Neural progenitor cell (in vitro differentiated cells): Measurements from ENCODE around the gene RBMS1. TPM values are rescaled to one million over a fixed set of nuclear protein-coding genes. Genes with fewer than 3 reads are reported as not detected.

Source experiments
- DNase-seq: peaks from one replicate; pipeline ENCODE4 v3.0.0-alpha.2; 2016; ENCODE audit warnings: low spot score
- H2AFZ ChIP-seq: fragments of 200-600 bp; sonication (generic); replicated peaks from 2 replicates; pipeline ENCODE4 v1.6.1; 2016; ENCODE audit warnings: antibody characterized with exemption
- H3F3A ChIP-seq: fragments of 200-600 bp; sonication (generic); 2 replicates; pipeline ENCODE4 v1.6.1; 2016; ENCODE audit warnings: antibody characterized with exemption, low read depth
- H3K27ac ChIP-seq: fragments of 200-600 bp; sonication (generic); 2 replicates; pipeline ENCODE4 v1.5.1; 2016; ENCODE audit warnings: mild to moderate bottlenecking
- H3K27me3 ChIP-seq: fragments of 200-600 bp; sonication (generic); 2 replicates; pipeline ENCODE4 v1.6.1; 2016; ENCODE audit warnings: mild to moderate bottlenecking, moderate library complexity
- H3K36me3 ChIP-seq: fragments of 200-600 bp; sonication (generic); 2 replicates; pipeline ENCODE4 v1.5.1; 2016
- H3K4me1 ChIP-seq: fragments of 200-600 bp; sonication (generic); 2 replicates; pipeline ENCODE4 v1.6.1; 2016; ENCODE audit warnings: mixed run types
- H3K4me2 ChIP-seq: fragments of 200-600 bp; sonication (generic); 2 replicates; pipeline ENCODE4 v1.6.1; 2016
- H3K4me3 ChIP-seq: fragments of 200-600 bp; sonication (generic); 2 replicates; pipeline ENCODE4 v1.5.1; 2016
- H3K79me2 ChIP-seq: fragments of 200-600 bp; sonication (generic); 2 replicates; pipeline ENCODE4 v1.6.1; 2016; ENCODE audit warnings: low read depth
- H3K9ac ChIP-seq: fragments of 200-600 bp; sonication (generic); 2 replicates; pipeline ENCODE4 v1.6.1; 2016
- H3K9me3 ChIP-seq: fragments of 200-600 bp; sonication (generic); 2 replicates; pipeline ENCODE4 v1.5.1; 2016; ENCODE audit warnings: low read depth
- H4K20me1 ChIP-seq: fragments of 200-600 bp; sonication (generic); 2 replicates; pipeline ENCODE4 v1.6.1; 2016; ENCODE audit warnings: low read depth
- H3K27ac Mint-ChIP-seq: 3 replicates; pipeline ENCODE4 v1.8.0; 2021; ENCODE audit warnings: mixed read lengths
- H3K27me3 Mint-ChIP-seq: 2 replicates; pipeline ENCODE4 v1.8.0; 2022; ENCODE audit warnings: low read depth, mild to moderate bottlenecking, inconsistent platforms, moderate library complexity, mixed read lengths; ENCODE audit not compliant: insufficient read depth
- H3K36me3 Mint-ChIP-seq: 3 replicates; pipeline ENCODE4 v1.8.0; 2021; ENCODE audit warnings: mixed read lengths
- H3K4me1 Mint-ChIP-seq: 3 replicates; pipeline ENCODE4 v1.8.0; 2021; ENCODE audit warnings: mixed read lengths
- H3K4me3 Mint-ChIP-seq: 3 replicates; pipeline ENCODE4 v1.8.0; 2021; ENCODE audit warnings: mild to moderate bottlenecking, moderate library complexity, mixed read lengths
- H3K9me3 Mint-ChIP-seq: 3 replicates; pipeline ENCODE4 v1.8.0; 2020; ENCODE audit warnings: mixed read lengths
- EZH2 ChIP-seq: fragments of 200-600 bp; sonication (generic); IDR thresholded peaks from 2 replicates; pipeline ENCODE4 v1.6.1; 2017; ENCODE audit warnings: antibody characterized with exemption, mild to moderate bottlenecking, moderate library complexity
- EZH2phosphoT487 ChIP-seq: fragments of 200-600 bp; sonication (generic); IDR thresholded peaks from 2 replicates; pipeline ENCODE4 v1.6.1; 2017; ENCODE audit warnings: antibody characterized with exemption
- total RNA-seq: library from RNA; depleted of rRNA; stranded (reverse); fragments of >200 nt; gene quantifications from 2 replicates; pipeline ENCODE4 v1.2.3, GENCODE V29; 2015; ENCODE audit warnings: low replicate concordance
- TF ChIP-seq, protein P1 (sequence below): fragments of 200-600 bp; sonication (generic); IDR thresholded peaks from 2 replicates; pipeline ENCODE4 v1.5.1; 2017; ENCODE audit warnings: antibody characterized with exemption, mild to moderate bottlenecking

RBMS1 gene
- total RNA-seq, 1 donor from 2014 or later: 101 TPM

- H3K36me3 Mint-ChIP-seq: peaks cover 38% of the 10 kb centered on the region
- Histone ChIP-seq H3K27ac (no peak overlapping the region), H3K36me3 (no peaks in the 10 kb centered on the region), H2AFZ (no peak overlapping the region), H3K9me3 (no peaks in the 10 kb centered on the region), H3K79me2 (no peaks in the 10 kb centered on the region), H3K27me3 (no peaks in the 10 kb centered on the region), H3F3A (no peaks in the 10 kb centered on the region), H4K20me1 (no peaks in the 10 kb centered on the region), H3K4me2 (no peak overlapping the region), H3K9ac (no peak overlapping the region), H3K4me1 (no peaks in the 10 kb centered on the region), H3K4me3 (no peak overlapping the region)
- no peak for TF ChIP-seq EZH2
- TF ChIP-seq, protein P1, sequence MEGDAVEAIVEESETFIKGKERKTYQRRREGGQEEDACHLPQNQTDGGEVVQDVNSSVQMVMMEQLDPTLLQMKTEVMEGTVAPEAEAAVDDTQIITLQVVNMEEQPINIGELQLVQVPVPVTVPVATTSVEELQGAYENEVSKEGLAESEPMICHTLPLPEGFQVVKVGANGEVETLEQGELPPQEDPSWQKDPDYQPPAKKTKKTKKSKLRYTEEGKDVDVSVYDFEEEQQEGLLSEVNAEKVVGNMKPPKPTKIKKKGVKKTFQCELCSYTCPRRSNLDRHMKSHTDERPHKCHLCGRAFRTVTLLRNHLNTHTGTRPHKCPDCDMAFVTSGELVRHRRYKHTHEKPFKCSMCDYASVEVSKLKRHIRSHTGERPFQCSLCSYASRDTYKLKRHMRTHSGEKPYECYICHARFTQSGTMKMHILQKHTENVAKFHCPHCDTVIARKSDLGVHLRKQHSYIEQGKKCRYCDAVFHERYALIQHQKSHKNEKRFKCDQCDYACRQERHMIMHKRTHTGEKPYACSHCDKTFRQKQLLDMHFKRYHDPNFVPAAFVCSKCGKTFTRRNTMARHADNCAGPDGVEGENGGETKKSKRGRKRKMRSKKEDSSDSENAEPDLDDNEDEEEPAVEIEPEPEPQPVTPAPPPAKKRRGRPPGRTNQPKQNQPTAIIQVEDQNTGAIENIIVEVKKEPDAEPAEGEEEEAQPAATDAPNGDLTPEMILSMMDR: no peak
- TF ChIP-seq EZH2phosphoT487: no peak
- no peaks in the 10 kb centered on the region for H3K27me3 Mint-ChIP-seq
- H3K27ac Mint-ChIP-seq: no peak overlapping the region
- H3K9me3 Mint-ChIP-seq: no peaks in the 10 kb centered on the region
- no peak overlapping the region for H3K4me3 Mint-ChIP-seq
- DNase-seq: no peak
- peaks cover 3% of the 10 kb centered on the region for H3K4me1 Mint-ChIP-seq
Observed at GRCh38 chr2:160301420-160301819, 192.2 kb downstream of the RBMS1 start.

GRCh38 chr2:160300203-160300602 lies 193.4 kb downstream of the RBMS1 start:
- Histone ChIP-seq H3K4me1 (no peaks in the 10 kb centered on the region), H3K4me3 (no peak overlapping the region), H3K4me2 (no peak overlapping the region), H3K27me3 (no peaks in the 10 kb centered on the region), H3K79me2 (no peaks in the 10 kb centered on the region), H3K9ac (no peak overlapping the region), H4K20me1 (no peaks in the 10 kb centered on the region), H3F3A (no peaks in the 10 kb centered on the region), H3K27ac (no peak overlapping the region), H2AFZ (no peak overlapping the region), H3K36me3 (no peaks in the 10 kb centered on the region), H3K9me3 (no peaks in the 10 kb centered on the region)
- H3K27me3 Mint-ChIP-seq: no peaks in the 10 kb centered on the region
- no peak overlapping the region for H3K4me3 Mint-ChIP-seq
- H3K36me3 Mint-ChIP-seq: peaks cover 39% of the 10 kb centered on the region
- H3K27ac Mint-ChIP-seq: no peak overlapping the region
- DNase-seq: no peak
- TF ChIP-seq, protein P1: no peak
- no peak for TF ChIP-seq EZH2phosphoT487
- TF ChIP-seq EZH2: no peak
- H3K9me3 Mint-ChIP-seq: no peaks in the 10 kb centered on the region
- no peaks in the 10 kb centered on the region for H3K4me1 Mint-ChIP-seq

GRCh38 chr2:160299540-160299939 lies 194.1 kb downstream of the RBMS1 start:
- H3K4me3 Mint-ChIP-seq: no peak overlapping the region
- Histone ChIP-seq H2AFZ (no peak overlapping the region), H3K36me3 (no peaks in the 10 kb centered on the region), H3K79me2 (no peaks in the 10 kb centered on the region), H3F3A (no peaks in the 10 kb centered on the region), H3K4me1 (no peaks in the 10 kb centered on the region), H3K4me3 (no peak overlapping the region), H3K4me2 (no peak overlapping the region), H3K27me3 (no peaks in the 10 kb centered on the region), H4K20me1 (no peaks in the 10 kb centered on the region), H3K27ac (no peak overlapping the region), H3K9ac (no peak overlapping the region), H3K9me3 (no peaks in the 10 kb centered on the region)
- H3K27ac Mint-ChIP-seq: no peak overlapping the region
- DNase-seq: no peak
- H3K4me1 Mint-ChIP-seq: no peaks in the 10 kb centered on the region
- TF ChIP-seq, protein P1: no peak
- no peak for TF ChIP-seq EZH2phosphoT487
- no peak for TF ChIP-seq EZH2
- no peaks in the 10 kb centered on the region for H3K9me3 Mint-ChIP-seq
- H3K27me3 Mint-ChIP-seq: no peaks in the 10 kb centered on the region
- H3K36me3 Mint-ChIP-seq: peaks cover 41% of the 10 kb centered on the region
